Gastroesophageal sphincter (tissue), 3 donors: Measurements from ENCODE around the gene SNX3.

Experiments used
- CTCF ChIP-seq, 4 experiments: fragments of 200-600 bp in 2 of 4; fragments of 450-650 bp in 2 of 4; sonication (generic) in 1 of 4; IDR thresholded peaks; one replicate each; pipeline ENCODE4 v1.5.1; 2017 to 2019; ENCODE audit warnings: antibody characterized with exemption in 4 of 4, mild to moderate bottlenecking in 2 of 4, moderate library complexity in 2 of 4
- EP300 ChIP-seq: sonication (generic); formaldehyde crosslinking; IDR thresholded peaks from one replicate; pipeline ENCODE4 v1.6.1; 2017; ENCODE audit warnings: antibody characterized with exemption, mild to moderate bottlenecking

- no peak for TF ChIP-seq CTCF (IDR thresholded peaks at IDR 0.05)
- no peak for TF ChIP-seq EP300
Observed at GRCh38 chr6:108169464-108170331, 91.1 kb downstream of the SNX3 start.
